Pulmonary artery endothelial cell (primary cell): ENCODE data around the gene DBX1. TPM values are rescaled to one million over a fixed set of nuclear protein-coding genes. Genes with fewer than 3 reads are reported as not detected.
"Not testable (repeated sequence)": the region's sequence is repeated elsewhere in the genome, so short reads cannot be mapped to it uniquely, and the experiment has no call there.

Experiments
- DNase-seq: peaks from one replicate; pipeline ENCODE4 v3.0.0-alpha.2; 2011; ENCODE audit warnings: low read depth, low spot score
- total RNA-seq: library from RNA; depleted of rRNA; stranded (reverse); fragments of >200 nt; gene quantifications from 2 replicates; pipeline ENCODE4 v1.2.3, GENCODE V29; 2014

The DBX1 gene
- total RNA-seq, 1 donor from 2014 or later = not detected

- DNase-seq = no peak
Measured at GRCh38 chr11:20161923-20162744, 1.9 kb upstream of the DBX1 start.

GRCh38 chr11:20161230-20161918, 1.1 kb upstream of the DBX1 start:
- no peak for DNase-seq

- no peak for DNase-seq
Measured at GRCh38 chr11:20159466-20160381, 551 bp downstream of the DBX1 start.

GRCh38 chr11:20158597-20159257, 1.5 kb downstream of the DBX1 start:
- peak; percentile 19 for DNase-seq

- no peak for DNase-seq
Measured at GRCh38 chr11:20157728-20158127, 2.5 kb downstream of the DBX1 start.

- DNase-seq = no peak
Measured at GRCh38 chr11:20156876-20157613, 3.2 kb downstream of the DBX1 start.

GRCh38 chr11:20156280-20156875, 3.9 kb downstream of the DBX1 start:
- DNase-seq = no peak

- no peak for DNase-seq
Measured at GRCh38 chr11:20155683-20156279, 4.5 kb downstream of the DBX1 start.

- no peak for DNase-seq
Measured at GRCh38 chr11:20154381-20154780, 5.9 kb downstream of the DBX1 start.

- no peak for DNase-seq
Measured at GRCh38 chr11:20138707-20139106, 21.6 kb downstream of the DBX1 start.

- no peak for DNase-seq
Measured at GRCh38 chr11:20137637-20138036, 22.6 kb downstream of the DBX1 start.

GRCh38 chr11:20134991-20135736, 25.1 kb downstream of the DBX1 start:
- DNase-seq = no peak

- DNase-seq = no peak
Measured at GRCh38 chr11:20132667-20133039, 27.6 kb downstream of the DBX1 start.

GRCh38 chr11:20131788-20132666, 28.2 kb downstream of the DBX1 start:
- no peak for DNase-seq

GRCh38 chr11:20129665-20130064, 30.6 kb downstream of the DBX1 start:
- no peak for DNase-seq

- not testable (repeated sequence) for DNase-seq
Measured at GRCh38 chr11:20128528-20128825, 31.8 kb downstream of the DBX1 start.

- DNase-seq = peak; percentile 32
Measured at GRCh38 chr11:20127671-20128527, 32.4 kb downstream of the DBX1 start.
